Vagina (tissue), 2 donors: ENCODE results near the gene CCDC186. TPM values are rescaled to one million over a fixed set of nuclear protein-coding genes. Genes with fewer than 3 reads are reported as not detected.

Experiments used
- DNase-seq, 2 donors: peaks; one replicate each; pipeline ENCODE4 v3.0.0-alpha.2; 2017; ENCODE audit errors: extremely low spot score in 2 of 2
- H3K27ac ChIP-seq: fragments of 200-600 bp; sonication (generic); one replicate; pipeline ENCODE4 v1.5.1; 2019
- H3K27me3 ChIP-seq: fragments of 200-600 bp; sonication (generic); one replicate; pipeline ENCODE4 v1.5.1; 2019
- H3K36me3 ChIP-seq, 2 donors: fragments of 200-600 bp; sonication (generic); one replicate each; pipeline ENCODE4 v1.5.1; 2017 to 2019
- H3K4me1 ChIP-seq: fragments of 200-600 bp; sonication (generic); one replicate; pipeline ENCODE4 v1.5.1; 2019
- H3K4me3 ChIP-seq, 2 donors: fragments of 200-600 bp; sonication (generic); 1 replicate in 1 of 2; 2 replicates in 1 of 2; pipeline ENCODE4 v1.5.1; 2016 to 2019
- H3K9me3 ChIP-seq: fragments of 200-600 bp; sonication (generic); one replicate; pipeline ENCODE4 v1.5.1; 2019
- POLR2A ChIP-seq, 2 donors: fragments of 450-650 bp; IDR thresholded peaks; one replicate each; pipeline ENCODE4 v1.6.1; 2017; ENCODE audit warnings: antibody characterized with exemption in 2 of 2, mild to moderate bottlenecking in 2 of 2, moderate library complexity in 2 of 2
- POLR2AphosphoS5 ChIP-seq, 2 donors: sonication (generic); formaldehyde crosslinking; IDR thresholded peaks; one replicate each; pipeline ENCODE4 v1.9.0; 2017; ENCODE audit warnings: antibody characterized with exemption in 2 of 2, mild to moderate bottlenecking in 2 of 2, low read depth in 1 of 2; ENCODE audit not compliant: insufficient read depth in 1 of 2
- intact Hi-C: fragments of 100-400 bp; cut with DNase I; formaldehyde crosslinking; loops from one replicate; pipeline ENCODE4 v1.15.1; 2023
- total RNA-seq: library from RNA; depleted of rRNA; stranded (reverse); fragments of >200 nt; gene quantifications from one replicate; pipeline ENCODE4 v1.2.3, GENCODE V29; 2016
- TF ChIP-seq, protein P1 (sequence below), 3 experiments: fragments of 450-650 bp in 2 of 3; fragments of 200-600 bp in 1 of 3; sonication (generic) in 1 of 3; IDR thresholded peaks; one replicate each; pipeline ENCODE4 v1.5.1; 2017 to 2019; ENCODE audit warnings: antibody characterized with exemption in 3 of 3, mild to moderate bottlenecking in 2 of 3, moderate library complexity in 2 of 3

The CCDC186 gene
- total RNA-seq, 1 donor from 2014 or later = 25.5 TPM

- intact Hi-C loops = no loop called here
- no peak overlapping the region for H3K4me3 ChIP-seq
- H3K27me3 ChIP-seq = no peaks in the 10 kb centered on the region
- no peak for DNase-seq
- no peak overlapping the region for H3K27ac ChIP-seq
- TF ChIP-seq POLR2AphosphoS5 (IDR thresholded peaks at IDR 0.05; ENCODE audit: insufficient read depth in 1 of 2, low read depth in 1 of 2) = no peak
- TF ChIP-seq, protein P1, sequence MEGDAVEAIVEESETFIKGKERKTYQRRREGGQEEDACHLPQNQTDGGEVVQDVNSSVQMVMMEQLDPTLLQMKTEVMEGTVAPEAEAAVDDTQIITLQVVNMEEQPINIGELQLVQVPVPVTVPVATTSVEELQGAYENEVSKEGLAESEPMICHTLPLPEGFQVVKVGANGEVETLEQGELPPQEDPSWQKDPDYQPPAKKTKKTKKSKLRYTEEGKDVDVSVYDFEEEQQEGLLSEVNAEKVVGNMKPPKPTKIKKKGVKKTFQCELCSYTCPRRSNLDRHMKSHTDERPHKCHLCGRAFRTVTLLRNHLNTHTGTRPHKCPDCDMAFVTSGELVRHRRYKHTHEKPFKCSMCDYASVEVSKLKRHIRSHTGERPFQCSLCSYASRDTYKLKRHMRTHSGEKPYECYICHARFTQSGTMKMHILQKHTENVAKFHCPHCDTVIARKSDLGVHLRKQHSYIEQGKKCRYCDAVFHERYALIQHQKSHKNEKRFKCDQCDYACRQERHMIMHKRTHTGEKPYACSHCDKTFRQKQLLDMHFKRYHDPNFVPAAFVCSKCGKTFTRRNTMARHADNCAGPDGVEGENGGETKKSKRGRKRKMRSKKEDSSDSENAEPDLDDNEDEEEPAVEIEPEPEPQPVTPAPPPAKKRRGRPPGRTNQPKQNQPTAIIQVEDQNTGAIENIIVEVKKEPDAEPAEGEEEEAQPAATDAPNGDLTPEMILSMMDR (IDR thresholded peaks at IDR 0.05) = no peak
- no peak for TF ChIP-seq POLR2A (IDR thresholded peaks at IDR 0.05)
- no peaks in the 10 kb centered on the region for H3K9me3 ChIP-seq
- no peaks in the 10 kb centered on the region for H3K36me3 ChIP-seq
- peaks cover 18% of the 10 kb centered on the region for H3K4me1 ChIP-seq
These were observed 2.5 kb upstream of the CCDC186 start for GRCh38 chr10:114176511-114176910.

DNA sequence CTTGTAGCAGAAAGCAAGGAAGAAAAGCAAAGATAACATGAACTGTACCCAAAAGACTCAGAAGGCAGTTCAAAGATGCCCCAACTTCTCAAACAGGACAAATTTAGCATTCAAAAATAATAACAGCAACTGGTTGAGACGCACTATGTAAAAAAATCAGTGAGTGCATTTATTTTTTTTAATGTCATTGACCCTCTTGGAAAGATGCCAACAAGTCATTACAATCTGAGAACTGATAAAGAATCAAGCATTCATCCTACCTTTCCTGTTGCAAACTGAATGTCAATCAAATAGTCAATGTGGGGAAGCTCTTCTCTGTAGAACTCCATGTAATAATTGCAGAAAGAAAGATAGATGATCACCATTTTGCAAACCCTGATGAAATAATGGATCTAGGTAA is 1.7 kb upstream of the CCDC186 start:
- Histone ChIP-seq H3K27ac (no peak overlapping the region), H3K9me3 (no peaks in the 10 kb centered on the region), H3K27me3 (no peaks in the 10 kb centered on the region), H3K36me3 (no peaks in the 10 kb centered on the region), H3K4me1 (peaks cover 20% of the 10 kb centered on the region), H3K4me3 (no peak overlapping the region)
- no peak for DNase-seq
- intact Hi-C loops = no loop called here
- TF ChIP-seq POLR2AphosphoS5 (IDR thresholded peaks at IDR 0.05; ENCODE audit: insufficient read depth in 1 of 2, low read depth in 1 of 2) (no peak), POLR2A (IDR thresholded peaks at IDR 0.05) (no peak)
- TF ChIP-seq, protein P1 (IDR thresholded peaks at IDR 0.05) = no peak

DNA sequence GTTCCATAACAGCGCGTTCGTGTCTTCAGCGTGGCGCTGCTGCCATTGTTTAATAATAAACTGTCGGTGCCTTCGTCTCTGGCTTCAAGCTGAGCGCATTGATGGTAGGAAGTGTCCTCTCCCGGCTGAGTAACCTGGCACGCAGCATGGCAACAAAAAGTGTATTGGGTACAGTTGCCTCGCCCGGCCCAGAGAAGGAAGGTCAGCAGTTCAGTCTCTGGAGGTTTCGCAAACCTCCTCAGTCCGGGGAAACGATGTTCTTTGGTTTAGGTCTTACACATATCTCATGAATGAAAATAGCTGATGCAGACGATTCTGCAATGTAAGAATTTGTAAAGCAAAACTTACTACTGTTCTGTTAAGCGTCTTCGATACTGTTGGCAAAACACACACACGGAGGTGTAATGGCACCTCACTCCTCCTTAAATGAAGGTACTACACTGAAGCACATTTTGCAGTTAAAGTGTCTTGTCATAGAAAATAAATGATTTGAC is 739 bp upstream of the CCDC186 start:
- TF ChIP-seq, protein P1 (IDR thresholded peaks at IDR 0.05) = no peak
- TF ChIP-seq POLR2A (IDR thresholded peaks at IDR 0.05) = no peak
- TF ChIP-seq POLR2AphosphoS5 (IDR thresholded peaks at IDR 0.05; ENCODE audit: insufficient read depth in 1 of 2, low read depth in 1 of 2) = no peak
- Histone ChIP-seq H3K27me3 (no peaks in the 10 kb centered on the region), H3K4me3 (peak overlapping the region; percentile 82 to 87), H3K27ac (peak overlapping the region; percentile 88), H3K4me1 (peaks cover 20% of the 10 kb centered on the region), H3K9me3 (no peaks in the 10 kb centered on the region), H3K36me3 (no peaks in the 10 kb centered on the region)
- peak in 1 of 2 donors; percentile 88 for DNase-seq
- intact Hi-C loops = no loop called here

- Histone ChIP-seq H3K27me3 (no peaks in the 10 kb centered on the region), H3K4me3 (peak overlapping the region; percentile 82 to 87), H3K27ac (peak overlapping the region; percentile 88), H3K36me3 (no peaks in the 10 kb centered on the region), H3K4me1 (peaks cover 20% of the 10 kb centered on the region), H3K9me3 (no peaks in the 10 kb centered on the region)
- no peak for DNase-seq
- TF ChIP-seq POLR2A (IDR thresholded peaks at IDR 0.05) (no peak), POLR2AphosphoS5 (IDR thresholded peaks at IDR 0.05; ENCODE audit: insufficient read depth in 1 of 2, low read depth in 1 of 2) (no peak)
- TF ChIP-seq, protein P1 (IDR thresholded peaks at IDR 0.05) = no peak
- intact Hi-C loops = no loop called here
These were observed 441 bp downstream of the CCDC186 start for GRCh38 chr10:114173603-114173920.

DNA sequence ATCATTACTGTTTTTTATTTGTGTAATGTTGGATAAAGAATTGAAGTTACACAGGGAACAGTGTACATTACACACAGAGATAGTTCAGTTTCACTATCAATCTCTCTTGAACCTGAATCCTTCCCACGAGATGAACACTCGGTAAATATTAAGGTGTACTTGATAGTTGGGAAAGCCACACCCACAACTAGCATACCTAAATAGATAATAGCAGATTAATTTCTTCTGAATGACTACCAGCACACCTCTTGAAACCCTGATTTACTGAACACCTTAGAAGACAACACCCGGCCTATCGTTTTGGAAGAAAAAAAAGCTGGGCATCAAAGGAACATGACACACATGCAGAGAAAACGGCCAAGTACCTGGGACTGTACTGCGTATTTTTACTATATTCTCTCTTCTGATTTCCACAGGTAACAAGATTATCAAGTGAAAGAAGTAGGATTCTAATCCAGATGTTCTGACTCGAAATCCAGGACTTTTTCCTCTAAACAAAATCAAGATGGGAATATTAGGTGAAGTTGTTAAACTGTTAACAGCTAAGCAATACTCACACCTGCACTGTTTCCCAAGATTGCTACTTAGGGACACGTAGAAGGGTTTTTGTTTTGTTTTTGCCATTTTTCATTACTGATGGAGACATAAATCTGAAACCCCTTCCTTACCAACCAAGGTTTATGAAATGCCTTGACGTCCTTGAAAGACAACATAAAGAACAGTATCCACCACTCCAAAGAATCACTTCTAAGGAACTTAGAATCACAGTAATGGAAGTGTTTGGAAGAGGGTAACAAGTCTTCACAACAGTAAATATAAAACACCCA is 1.0 kb downstream of the CCDC186 start:
- H3K4me3 ChIP-seq = peak overlapping the region; percentile 82 to 87
- intact Hi-C loops = no loop called here
- TF ChIP-seq POLR2A (IDR thresholded peaks at IDR 0.05) (no peak), POLR2AphosphoS5 (IDR thresholded peaks at IDR 0.05; ENCODE audit: insufficient read depth in 1 of 2, low read depth in 1 of 2) (no peak)
- TF ChIP-seq, protein P1 (IDR thresholded peaks at IDR 0.05) = no peak
- peak overlapping the region; percentile 88 for H3K27ac ChIP-seq
- no peak for DNase-seq
- no peaks in the 10 kb centered on the region for H3K9me3 ChIP-seq
- H3K27me3 ChIP-seq = no peaks in the 10 kb centered on the region
- H3K4me1 ChIP-seq = peaks cover 20% of the 10 kb centered on the region
- H3K36me3 ChIP-seq = no peaks in the 10 kb centered on the region
